Measurements from ENCODE around the gene TBC1D21.
A peak's percentile ranks its signal among the peaks of the same experiment; 100 is the strongest.

TBC1D21 gene, protein sequence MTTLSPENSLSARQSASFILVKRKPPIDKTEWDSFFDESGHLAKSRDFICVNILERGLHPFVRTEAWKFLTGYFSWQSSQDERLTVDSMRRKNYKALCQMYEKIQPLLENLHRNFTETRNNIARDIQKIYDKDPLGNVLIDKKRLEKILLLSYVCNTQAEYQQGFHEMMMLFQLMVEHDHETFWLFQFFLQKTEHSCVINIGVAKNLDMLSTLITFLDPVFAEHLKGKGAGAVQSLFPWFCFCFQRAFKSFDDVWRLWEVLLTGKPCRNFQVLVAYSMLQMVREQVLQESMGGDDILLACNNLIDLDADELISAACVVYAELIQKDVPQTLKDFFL

DNA sequence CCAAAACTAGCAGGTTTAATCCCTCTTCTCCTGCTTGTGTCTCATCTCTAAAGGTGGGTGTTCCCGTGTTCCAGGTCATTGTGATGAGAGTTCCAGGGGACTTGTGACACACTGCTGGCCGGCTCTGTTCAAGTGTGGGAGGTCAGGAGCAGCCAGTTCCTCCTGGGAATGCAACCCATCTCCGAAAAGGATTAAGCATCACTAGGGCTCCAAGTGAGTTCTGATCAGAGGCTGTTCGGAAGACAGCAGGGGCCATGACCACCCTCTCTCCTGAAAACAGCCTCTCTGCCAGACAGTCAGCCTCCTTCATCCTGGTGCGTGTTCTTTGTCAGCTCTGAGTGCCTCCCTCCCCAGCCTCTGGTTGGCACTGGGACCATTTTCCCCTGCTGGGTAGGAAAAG is at the start of gene TBC1D21:
TBC1D21 (plus strand) TSS at position 109 of the 400 bp plus-strand sequence; CDS start at position 255, 146 bp downstream.
- DNase-seq (ENCODE audit: low spot score), result no peak

DNA sequence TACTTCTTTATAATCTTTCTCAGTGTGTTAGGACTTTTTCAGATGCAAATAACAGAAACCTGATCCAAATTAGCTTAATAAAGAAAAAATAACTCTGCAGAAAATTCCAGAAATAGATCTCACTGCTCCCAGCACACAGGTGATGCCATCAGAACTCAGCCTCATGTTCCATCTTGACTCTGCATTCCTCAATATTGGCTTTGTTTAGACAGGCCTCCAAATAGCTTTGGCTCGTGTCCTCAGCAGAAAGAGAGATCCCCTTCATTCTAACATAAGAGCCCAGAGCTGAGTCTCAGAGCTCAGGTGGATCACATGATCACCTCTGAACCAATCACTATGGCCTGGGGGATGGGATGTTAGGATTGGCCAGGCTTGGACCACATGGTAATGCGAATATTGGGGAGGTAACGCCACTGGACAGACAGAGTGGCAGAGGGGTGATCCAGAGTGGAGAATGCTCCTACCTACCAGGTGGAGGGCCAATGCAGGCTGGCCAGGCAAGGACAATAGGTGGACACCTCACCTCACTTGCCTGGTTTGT is 46.6 kb upstream of the TBC1D21 start:
- DNase-seq (ENCODE audit: low spot score), result no peak

DNA sequence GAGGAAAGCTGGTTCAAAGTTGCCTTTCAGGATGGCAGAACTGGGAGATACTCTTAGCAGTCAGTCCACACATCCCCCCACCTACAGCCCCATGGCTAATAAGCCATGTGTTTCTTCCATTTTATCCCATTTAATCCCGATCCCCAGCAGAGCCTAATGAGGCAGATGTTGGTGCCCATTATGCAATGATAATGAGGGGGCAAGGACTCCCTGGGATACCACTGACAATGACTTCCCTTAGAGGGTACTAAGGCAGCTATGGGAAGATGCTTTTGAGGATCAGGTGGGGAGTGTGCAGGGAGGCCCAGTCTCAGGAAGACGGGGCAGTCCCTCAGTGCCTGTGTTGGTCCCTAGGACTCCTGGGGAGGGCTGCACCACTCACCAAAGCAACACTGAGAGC is 43.8 kb upstream of the TBC1D21 start:
- no peak for DNase-seq (ENCODE audit: low spot score)

DNA sequence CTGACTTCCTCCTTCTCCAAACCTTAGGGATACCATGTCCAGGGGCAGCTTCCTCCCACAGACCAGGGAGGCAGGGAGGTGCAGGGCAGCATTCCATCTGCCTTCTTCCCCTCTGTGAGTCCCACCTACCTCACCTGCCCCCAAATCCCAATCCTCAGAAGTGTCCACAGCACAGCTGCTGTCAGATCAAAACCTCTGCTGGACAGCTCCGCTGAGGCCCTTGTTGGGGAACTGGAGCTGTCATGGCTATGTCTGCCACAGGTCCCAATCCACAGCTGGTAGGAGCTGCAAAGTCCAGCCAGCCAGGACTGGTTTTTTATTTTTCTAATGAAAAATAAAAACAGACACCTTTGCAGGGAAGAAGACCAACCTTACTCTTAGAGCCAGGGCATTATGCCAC is 40.7 kb upstream of the TBC1D21 start:
- DNase-seq (ENCODE audit: low spot score), result no peak

DNA sequence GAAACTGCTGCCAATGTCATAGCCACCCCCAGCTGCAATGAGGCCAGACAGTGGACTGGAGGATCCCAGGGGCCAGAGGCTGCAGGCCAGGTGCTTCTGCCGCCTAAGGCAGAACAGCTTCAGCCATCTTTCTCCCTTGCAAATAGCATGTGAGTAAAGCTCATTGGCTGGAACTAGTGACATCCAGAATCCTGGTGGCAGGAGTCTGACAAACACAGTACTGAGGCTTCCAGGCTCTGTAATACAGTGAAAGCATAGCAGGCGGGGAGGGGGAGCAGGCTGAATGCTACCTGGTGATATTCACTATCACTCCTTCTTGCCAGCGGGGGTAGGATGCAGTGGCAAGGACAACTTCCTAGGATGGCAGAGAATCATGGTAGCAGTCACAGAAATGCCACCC is 36.5 kb upstream of the TBC1D21 start:
- no peak for DNase-seq (ENCODE audit: low spot score)

DNA sequence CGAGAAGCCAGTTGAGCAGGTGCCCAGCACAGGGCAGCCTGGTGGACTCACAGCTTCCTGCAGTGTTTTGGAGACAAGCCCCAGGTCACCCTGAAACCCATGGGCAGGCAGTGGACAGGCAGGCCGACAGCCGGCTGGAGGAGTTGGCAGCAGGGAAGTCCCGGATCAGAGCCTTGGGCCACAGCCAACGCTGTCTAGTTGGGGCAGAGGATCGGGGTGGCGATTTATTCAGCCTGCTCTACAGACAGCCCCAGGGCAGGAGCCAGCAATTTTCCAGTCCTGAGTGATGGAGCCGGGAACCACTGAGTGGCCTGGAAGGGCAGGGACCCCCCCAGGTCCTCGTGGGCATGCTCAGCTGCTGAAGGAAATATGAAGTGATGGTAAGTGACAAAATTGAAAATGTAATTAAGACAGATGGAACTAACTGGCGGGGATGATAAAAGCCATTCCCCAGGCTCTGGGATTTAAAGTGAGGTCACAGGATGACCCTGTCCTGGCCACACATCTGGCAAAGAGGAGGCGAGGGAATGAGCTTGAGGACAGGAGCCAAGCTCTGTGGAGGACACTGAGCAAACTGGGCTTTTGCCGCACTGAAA is 34.4 kb upstream of the TBC1D21 start:
- DNase-seq (ENCODE audit: low spot score), result no peak

DNA sequence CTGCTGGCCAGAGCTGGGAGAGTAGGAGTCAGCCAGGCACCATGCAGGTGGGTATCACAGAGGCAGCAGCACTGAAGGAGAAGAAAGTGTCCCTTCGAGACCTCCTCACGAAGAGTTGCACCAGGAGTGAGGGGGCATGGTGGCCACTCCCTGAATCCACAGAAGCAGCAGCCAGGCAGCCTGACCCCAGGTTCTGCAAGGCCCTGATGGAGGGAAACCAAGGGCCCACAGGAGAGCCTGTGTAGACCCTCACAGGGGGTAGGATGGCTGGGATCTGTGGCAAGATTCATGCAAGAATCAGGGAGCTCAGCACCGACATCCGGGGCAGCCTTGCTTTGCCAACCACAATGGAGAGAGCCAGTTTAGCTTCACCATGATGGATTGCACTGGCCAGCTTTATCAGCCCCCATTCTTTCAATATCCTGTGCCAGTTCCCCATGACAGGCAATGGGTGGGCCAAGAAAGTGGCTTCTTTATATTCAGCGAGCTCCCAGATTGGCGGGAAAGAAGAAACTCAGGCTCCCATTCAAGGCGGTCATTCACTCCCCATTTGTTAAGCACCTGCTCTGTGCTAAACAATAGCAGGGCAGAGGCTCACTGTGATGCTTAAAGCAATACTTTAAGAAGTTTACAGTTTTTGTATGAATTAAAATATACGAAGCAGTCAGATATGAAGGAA is 33.5 kb upstream of the TBC1D21 start:
- DNase-seq (ENCODE audit: low spot score), result no peak

DNA sequence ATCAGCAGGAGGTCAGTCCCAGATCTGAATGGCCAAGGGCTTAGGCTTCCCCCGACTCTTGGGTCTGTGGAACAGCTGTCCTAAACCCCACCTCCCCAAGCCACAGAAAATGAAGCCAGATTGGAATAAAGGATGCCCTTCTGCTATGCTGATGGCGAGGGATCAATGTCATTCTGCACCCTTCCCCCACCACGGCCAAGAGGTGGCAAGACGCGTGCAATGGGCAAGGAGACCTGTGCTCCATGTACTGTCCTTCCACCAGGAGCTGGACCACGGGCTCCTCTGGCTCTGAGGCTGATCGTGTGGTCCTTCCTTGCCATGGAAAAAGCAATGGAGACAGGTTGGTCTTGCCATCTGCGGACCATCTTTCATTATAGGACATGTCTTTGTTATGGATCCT is 32.6 kb upstream of the TBC1D21 start:
- DNase-seq (ENCODE audit: low spot score), result no peak

DNA sequence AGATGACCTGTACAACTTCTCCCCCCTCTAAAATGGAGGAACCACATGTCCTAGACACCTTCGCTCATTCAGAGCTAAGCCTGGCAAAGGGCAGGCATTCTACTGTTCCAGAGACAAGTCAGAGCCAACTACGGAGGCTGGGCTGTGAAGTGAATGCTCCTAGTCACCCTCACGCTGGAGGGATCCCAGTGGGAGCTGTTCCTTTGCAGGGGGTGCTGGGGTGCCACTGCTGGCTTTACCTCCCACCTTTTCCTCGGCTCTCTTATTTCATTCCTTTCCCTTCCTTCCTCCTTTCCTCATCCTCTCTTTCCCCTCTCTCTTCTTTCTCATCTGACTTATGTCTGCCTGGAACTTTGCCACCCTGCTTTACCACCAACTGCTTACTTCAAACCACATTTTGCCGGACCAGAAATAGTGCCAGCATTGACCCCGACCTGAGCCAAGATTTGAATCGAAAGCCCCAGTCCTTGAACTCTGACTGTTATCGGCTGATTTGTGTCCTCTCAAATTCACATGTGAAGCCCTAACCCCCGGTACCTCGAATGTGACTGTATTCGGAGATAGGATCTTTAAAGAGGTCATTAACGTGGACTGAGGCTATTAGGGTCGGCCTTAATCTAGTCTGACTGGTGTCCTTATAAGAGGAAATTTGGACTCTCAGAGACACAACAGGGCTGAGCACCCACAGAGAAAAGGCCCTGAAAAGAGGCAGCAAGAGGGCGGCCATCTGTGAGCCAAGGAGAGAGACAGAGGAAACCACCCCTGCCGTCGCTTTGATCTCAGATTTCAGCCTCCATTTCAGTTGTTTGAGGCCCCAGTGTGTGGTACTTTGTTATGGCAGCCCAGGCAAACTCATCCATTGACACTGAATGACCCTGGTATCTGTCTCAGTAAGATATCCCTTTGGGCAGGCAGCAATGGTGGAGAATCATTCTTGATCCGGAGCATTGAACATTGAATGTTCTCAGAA is 31.3 kb upstream of the TBC1D21 start:
- no peak for DNase-seq (ENCODE audit: low spot score)

DNA sequence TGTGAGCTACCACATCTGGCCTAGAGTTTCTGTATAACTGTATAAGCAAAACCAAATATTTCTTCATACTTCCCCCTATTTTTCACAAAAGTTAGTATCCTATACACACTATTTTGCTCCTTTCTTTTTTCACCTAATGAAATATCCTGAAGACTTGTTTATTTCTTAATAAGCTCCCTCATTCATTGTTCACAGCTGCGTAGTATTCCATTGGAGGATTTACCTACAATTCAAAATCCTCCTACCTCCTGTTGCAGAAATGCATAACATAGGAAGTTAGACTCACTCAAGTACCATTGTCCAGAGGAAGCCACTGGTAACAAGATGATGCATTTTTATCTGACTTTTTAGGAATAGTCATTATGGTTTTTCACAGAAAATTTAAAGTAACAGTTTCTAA is 29.6 kb upstream of the TBC1D21 start:
- DNase-seq (ENCODE audit: low spot score), result no peak

DNA sequence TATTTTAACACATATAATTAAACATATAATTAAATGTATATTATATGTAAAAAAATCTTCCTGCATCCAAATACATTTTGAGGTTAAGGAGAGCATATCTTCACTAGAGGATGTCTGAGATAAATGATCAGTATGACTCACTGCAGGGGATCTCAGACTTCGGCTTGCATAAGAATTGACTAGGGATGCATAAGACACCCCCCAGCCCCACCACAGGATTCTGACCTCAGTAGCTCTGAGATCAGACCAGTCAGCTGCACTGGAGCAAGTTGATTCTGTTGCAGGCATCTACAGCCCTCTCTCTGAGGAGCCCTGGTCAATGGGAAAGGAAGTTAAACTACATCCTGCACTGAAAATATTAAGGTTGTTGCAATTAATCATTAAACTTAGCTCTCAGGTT is 29.0 kb upstream of the TBC1D21 start:
- no peak for DNase-seq (ENCODE audit: low spot score)

DNA sequence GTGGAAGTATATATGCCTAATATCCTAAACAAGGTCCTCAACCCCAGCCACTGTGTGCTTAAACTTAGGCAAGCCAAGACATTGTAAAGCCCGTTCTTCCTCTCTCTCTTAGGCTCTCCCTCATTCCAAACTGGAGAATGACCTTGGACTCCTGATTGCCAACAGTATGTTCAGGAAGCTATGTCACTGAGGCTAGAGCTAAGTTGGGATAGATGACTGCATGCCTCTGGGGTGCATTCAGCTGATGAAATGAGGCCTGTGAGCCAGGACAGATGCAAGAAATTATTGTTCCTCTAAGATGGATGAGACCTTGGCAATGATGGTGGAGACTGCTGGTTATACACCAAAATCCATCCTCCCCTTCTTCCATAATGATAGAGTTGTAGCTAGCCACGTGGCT is 27.9 kb upstream of the TBC1D21 start:
- no peak for DNase-seq (ENCODE audit: low spot score)

DNA sequence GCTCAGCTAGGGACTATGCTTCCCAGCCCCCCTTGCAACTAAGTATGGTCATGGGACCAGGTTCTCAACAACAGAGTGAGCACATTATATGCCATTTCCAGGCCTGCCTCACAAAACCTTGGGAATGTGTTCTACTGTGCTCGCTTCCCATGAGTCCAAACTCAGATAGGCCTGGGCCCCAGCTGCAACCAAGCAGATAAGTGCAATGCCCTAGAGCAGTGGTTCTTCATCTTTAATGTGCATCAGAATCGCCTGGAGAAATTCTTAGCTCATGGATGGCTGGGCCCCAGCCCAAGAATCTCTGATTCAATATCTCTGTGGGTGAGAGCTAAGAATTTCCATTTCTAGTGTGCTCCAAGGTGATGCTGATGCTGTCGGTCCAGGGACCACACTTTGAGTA is 27.5 kb upstream of the TBC1D21 start:
- no peak for DNase-seq (ENCODE audit: low spot score)

DNA sequence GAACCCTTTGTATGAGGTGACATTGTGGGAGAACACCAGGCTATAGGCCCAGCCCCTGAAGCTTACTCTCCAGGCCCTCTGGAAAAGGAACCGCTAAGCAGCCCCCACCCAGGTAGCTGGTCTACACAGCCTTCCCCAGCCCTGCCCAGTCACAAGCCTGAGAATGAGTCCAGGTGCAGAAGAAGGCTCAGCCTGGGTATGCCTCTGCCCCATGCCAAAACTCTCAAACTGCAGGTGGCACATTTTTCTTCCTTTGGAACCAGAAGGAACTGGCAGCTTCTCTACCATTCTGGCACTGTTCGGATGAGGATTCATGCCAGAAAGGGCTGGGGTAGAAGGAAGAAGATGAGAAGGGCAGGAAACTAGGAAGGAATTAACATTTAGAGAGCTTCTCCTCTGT is 23.7 kb upstream of the TBC1D21 start:
- no peak for DNase-seq (ENCODE audit: low spot score)

DNA sequence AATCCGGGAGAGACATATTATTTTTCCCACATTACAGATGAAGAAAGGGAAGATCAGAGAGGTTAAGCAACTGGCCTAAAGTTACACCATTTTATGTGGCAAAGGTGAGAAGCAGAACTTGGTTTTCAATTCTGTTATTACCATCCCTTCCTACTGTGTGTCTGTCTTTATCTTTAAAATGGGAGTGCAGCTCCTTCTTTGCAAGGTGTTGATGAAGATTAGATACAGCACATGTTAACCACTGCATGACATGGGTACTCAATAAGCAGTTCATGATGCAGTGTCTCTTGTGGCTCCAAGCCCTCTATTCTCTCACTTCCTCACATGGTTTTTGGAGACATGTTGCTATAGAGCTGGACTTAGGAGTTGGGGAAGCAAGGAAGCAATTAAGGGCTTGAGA is 23.1 kb upstream of the TBC1D21 start:
- DNase-seq (ENCODE audit: low spot score), result no peak

DNA sequence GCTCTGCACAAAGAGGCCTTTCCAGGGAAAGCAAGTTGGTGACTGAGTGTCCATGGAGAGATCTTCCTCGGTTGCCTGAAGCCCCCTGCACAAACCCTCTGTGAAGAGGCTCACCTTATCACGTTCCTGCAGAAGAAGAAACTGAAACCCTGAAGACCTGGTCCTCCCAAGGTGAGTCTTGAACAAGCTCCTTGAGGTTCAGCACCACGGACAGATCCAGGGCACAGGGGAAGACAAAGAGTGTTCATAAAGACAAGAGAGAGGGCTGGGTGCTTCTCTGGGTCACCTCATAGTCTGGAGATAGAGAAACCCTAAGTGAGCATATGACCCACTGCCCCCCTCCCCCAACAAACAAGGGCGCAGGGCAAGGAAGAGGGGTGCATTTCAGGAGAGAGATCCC is 21.7 kb upstream of the TBC1D21 start:
- peak; percentile 57 for DNase-seq (ENCODE audit: low spot score)

DNA sequence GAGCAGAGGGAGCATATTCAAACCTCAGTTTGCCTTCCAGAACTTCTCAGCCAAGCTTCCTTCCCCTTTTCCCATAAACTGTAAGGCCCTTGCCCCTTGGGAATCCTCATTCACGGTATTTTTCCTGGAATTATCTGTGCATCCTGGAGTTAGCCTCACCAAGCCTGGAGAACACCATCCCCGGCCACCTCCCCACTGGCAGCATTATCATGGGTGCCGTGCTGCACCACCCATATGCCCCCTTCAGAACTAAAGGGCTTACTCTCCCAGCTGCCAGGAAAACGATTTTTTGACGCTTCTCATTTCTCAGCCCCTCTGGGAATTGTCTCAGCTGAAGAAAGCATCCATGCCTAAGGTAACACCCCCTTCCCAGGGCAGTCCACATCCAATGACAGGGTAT is 20.9 kb upstream of the TBC1D21 start:
- DNase-seq (ENCODE audit: low spot score), result no peak

DNA sequence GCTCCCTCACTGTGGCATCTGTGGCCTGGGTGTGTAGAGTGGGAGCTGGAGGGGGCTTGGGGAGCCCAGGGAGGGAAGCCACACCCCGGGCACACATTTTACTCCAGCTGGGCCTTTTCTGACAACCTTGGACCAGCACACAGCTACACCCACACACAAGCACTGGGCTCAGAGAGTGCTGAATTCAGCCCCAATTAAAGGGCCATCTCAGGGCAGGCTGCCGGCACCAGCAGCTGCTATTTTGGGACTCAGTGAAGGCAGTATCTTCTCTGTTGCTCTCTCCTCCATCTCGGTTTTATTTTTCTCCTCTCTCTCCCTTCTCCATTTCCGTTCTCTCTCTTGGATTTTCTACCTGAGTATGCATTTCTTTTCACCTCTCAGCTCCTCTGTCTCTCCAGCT is 19.1 kb upstream of the TBC1D21 start:
- no peak for DNase-seq (ENCODE audit: low spot score)

DNA sequence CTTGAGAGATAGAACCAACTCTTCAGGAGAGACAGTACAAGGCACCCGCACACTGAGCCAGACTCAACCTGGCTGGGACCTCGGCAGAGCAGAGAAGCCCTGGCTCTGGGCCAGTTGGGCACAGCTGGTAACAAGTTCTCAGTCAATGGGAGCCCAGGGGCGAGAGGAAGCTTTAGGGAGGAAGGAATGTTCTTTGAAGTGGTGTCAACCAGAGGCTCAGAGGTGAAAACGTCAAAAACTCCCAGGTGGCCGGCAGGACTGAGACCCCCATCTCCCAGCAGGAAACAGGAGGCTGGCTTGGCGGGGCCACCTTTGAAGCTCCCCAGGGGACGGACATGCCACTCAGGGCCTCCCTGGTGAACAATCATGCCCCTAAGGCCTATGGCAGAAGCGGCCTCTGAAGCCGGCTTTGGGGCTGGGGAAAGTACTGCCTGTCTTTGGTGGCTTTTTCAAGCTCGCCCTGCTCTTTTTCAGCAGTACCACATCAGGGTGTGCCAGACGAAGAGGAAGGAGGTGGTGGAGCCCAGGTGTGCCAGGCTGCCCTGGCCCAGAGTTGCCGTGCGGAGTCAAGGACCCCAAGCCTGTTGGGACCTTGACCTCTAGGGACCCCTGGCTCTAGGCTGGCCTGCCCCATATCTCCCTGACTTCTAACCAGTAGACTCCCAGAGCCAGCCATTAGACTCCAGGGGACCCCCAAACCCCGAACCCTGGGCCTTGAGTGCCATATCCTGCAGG is 16.7 kb upstream of the TBC1D21 start:
- DNase-seq (ENCODE audit: low spot score), result no peak

DNA sequence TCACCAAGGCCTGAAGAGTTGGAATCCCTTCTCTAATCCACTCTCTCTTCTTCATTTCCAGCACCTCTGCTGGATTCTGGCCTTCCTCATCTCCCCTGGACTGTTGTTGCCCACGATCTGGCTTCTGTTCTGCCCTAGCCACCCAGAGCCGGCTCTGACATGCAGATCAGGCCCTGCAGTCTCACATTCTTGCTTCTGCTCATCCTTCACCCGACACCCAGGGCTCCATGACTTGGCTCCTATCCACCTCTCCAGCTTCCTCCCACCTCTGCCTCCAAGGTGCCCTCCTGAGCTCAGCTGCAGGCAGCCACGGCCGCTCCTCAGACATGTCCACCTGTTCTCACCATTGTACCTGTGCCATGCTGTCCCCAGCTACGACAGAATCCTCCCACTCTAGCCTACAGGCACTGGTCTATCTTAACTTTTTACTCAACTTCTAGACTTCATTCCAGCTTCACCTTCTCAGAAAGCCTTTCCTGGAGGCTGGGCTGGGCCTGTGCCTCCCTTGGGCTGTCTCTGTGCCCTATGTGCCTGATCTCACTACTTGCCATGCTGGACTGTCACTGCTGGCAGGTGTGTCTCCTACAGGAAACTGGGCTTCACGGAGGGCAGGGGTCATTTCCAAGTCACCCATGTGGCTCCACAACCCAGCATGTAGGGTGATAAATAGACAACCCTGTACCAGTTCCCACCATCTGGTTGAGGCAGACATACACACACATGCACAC is 16.0 kb upstream of the TBC1D21 start:
- no peak for DNase-seq (ENCODE audit: low spot score)

DNA sequence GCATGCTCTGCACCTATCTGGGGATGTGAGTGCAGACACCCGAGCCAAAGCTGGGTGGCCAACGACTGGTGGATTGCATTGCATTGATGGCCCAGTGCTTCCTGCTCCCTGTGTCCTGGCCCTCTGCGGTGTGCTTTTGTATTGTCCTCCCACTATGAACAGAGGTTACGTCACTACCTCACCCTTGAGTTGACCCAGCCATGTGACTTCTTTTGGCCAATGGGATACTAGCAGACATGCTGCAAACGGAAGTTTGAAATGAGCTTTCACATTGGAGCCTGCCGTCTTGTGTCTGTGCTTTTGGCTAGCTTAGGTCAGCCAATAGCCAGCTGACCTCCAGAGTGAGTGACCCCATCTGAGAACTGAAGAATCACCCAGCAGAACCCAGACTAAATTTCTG is 15.3 kb upstream of the TBC1D21 start:
- DNase-seq (ENCODE audit: low spot score), result no peak
